ENCODE results near the gene FAM228B.

Gene FAM228B

GRCh38 chr2:24164416-24164973 lies 41.2 kb downstream of the FAM228B start:
- DNase-seq (ENCODE audit: low read depth) = peak; percentile 65
- no peak overlapping the region for H3K4me3 ChIP-seq (ENCODE audit: low read depth, low read length)
- peak; percentile 92 for TF ChIP-seq CTCF (IDR thresholded peaks at IDR 0.05; ENCODE audit: insufficient read depth, low read depth, low read length, missing control alignments)

GRCh38 chr2:24169023-24169422 lies 45.8 kb downstream of the FAM228B start:
- no peak overlapping the region for H3K4me3 ChIP-seq (ENCODE audit: low read depth, low read length)
- no peak for TF ChIP-seq CTCF (IDR thresholded peaks at IDR 0.05; ENCODE audit: insufficient read depth, low read depth, low read length, missing control alignments)
- no peak for DNase-seq (ENCODE audit: low read depth)

GRCh38 chr2:24174851-24175277 lies 51.6 kb downstream of the FAM228B start, which contains the start of gene FAM228A:
TSS of gene FAM228A (plus strand) at chr2:24175053. CDS start at chr2:24175481, 428 bp downstream.
- no peak for DNase-seq (ENCODE audit: low read depth)

GRCh38 chr2:24175631-24176187 lies 52.4 kb downstream of the FAM228B start:
- no peak for TF ChIP-seq CTCF (IDR thresholded peaks at IDR 0.05; ENCODE audit: insufficient read depth, low read depth, low read length, missing control alignments)
- H3K4me3 ChIP-seq (ENCODE audit: low read depth, low read length) = no peak overlapping the region
- DNase-seq (ENCODE audit: low read depth) = no peak

More at GRCh38 chr2:24174851-24175277, 51.6 kb downstream of the FAM228B start, which contains the start of gene FAM228A:
- H3K4me3 ChIP-seq (ENCODE audit: low read depth, low read length) = no peak within 1 kb of the TSS
- no peak for TF ChIP-seq CTCF (IDR thresholded peaks at IDR 0.05; ENCODE audit: insufficient read depth, low read depth, low read length, missing control alignments)

- no peak overlapping the region for H3K4me3 ChIP-seq (ENCODE audit: low read depth, low read length)
- TF ChIP-seq CTCF (IDR thresholded peaks at IDR 0.05; ENCODE audit: insufficient read depth, low read depth, low read length, missing control alignments) = no peak
- no peak for DNase-seq (ENCODE audit: low read depth)
Measured at GRCh38 chr2:24176326-24176725, 53.1 kb downstream of the FAM228B start.

GRCh38 chr2:24179683-24180082 lies 56.4 kb downstream of the FAM228B start:
- no peak for TF ChIP-seq CTCF (IDR thresholded peaks at IDR 0.05; ENCODE audit: insufficient read depth, low read depth, low read length, missing control alignments)
- DNase-seq (ENCODE audit: low read depth) = peak; percentile 20
- no peak overlapping the region for H3K4me3 ChIP-seq (ENCODE audit: low read depth, low read length)

GRCh38 chr2:24181849-24182248 lies 58.6 kb downstream of the FAM228B start:
- no peak for DNase-seq (ENCODE audit: low read depth)
- no peak for TF ChIP-seq CTCF (IDR thresholded peaks at IDR 0.05; ENCODE audit: insufficient read depth, low read depth, low read length, missing control alignments)
- H3K4me3 ChIP-seq (ENCODE audit: low read depth, low read length) = no peak overlapping the region
